Measurements from ENCODE around the gene CD82.
"Not testable (repeated sequence)": the region's sequence is repeated elsewhere in the genome, so short reads cannot be mapped to it uniquely, and the experiment has no call there.

The CD82 gene

GRCh38 chr11:44658506-44658850 lies 93.0 kb downstream of the CD82 start:
- ChIA-PET CTCF (interaction anchor here (0.9 to 1.0 kb wide), 2 partner anchors 9 to 252 kb away, joined by 3 to 4 read pairs; no protein-coding TSS in a partner anchor), POLR2A (no interaction called here)
- TF ChIP-seq, protein P1, sequence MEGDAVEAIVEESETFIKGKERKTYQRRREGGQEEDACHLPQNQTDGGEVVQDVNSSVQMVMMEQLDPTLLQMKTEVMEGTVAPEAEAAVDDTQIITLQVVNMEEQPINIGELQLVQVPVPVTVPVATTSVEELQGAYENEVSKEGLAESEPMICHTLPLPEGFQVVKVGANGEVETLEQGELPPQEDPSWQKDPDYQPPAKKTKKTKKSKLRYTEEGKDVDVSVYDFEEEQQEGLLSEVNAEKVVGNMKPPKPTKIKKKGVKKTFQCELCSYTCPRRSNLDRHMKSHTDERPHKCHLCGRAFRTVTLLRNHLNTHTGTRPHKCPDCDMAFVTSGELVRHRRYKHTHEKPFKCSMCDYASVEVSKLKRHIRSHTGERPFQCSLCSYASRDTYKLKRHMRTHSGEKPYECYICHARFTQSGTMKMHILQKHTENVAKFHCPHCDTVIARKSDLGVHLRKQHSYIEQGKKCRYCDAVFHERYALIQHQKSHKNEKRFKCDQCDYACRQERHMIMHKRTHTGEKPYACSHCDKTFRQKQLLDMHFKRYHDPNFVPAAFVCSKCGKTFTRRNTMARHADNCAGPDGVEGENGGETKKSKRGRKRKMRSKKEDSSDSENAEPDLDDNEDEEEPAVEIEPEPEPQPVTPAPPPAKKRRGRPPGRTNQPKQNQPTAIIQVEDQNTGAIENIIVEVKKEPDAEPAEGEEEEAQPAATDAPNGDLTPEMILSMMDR (IDR thresholded peaks at IDR 0.05; ENCODE audit: control extremely low read depth, extremely low read depth, low read depth, missing control alignments): peak; percentile 34
- DNase-seq (ENCODE audit: extremely low spot score): no peak

DNA sequence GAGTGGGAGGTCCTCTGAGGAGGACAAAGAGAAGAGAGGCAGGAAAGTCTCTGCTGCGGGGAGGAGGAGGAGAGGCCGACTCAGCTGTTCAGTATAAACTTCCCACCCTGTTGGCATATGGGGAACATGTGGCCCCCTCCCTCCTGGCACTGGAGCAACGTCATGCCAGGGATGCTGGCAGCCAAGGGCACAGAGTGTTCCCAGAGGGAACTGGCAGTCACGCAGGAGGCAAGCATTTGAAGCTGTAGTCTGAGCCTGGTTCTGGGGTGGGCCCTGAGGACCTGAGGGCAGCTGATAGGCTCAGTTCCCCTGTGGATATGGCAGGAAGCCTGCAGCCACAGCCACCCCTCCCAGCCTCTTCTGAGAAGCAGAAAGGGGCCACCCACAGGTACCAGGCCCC lies 94.2 kb downstream of the CD82 start:
- CTCF ChIA-PET: interaction anchor here (1.4 kb wide), 1 partner anchor 252 kb away, joined by 3 read pairs; no protein-coding TSS in a partner anchor

DNA sequence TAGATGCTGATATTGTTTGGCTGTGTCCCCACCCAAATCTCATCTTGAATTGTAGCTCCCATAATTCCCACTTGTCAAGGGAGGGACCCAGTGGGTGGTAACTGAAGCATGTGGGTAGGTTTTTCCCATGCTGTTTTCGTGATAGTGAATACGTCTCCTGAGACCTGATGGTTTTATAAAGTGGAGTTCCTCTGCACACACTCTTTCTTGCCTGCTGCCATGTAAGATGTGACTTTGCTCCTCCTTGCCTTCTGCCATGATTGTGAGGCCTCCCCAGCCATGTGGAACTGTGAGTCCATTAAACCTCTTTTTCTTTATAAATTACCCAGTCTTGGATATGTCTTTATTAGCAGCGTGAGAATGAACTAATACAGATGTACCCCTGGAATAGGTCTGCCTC lies 95.1 kb downstream of the CD82 start:
- POLR2A ChIA-PET; DNase-seq (ENCODE audit: extremely low spot score): not testable (repeated sequence)
- CTCF ChIA-PET: interaction anchor here (1.4 kb wide), 1 partner anchor 8 kb away, joined by 4 read pairs; no protein-coding TSS in a partner anchor

More for the DNA sequence above, 94.2 kb downstream of the CD82 start:
- TF ChIP-seq, protein P1 (IDR thresholded peaks at IDR 0.05; ENCODE audit: control extremely low read depth, extremely low read depth, low read depth, missing control alignments): no peak
- DNase-seq (ENCODE audit: extremely low spot score): no peak
- POLR2A ChIA-PET: no interaction called here

- TF ChIP-seq, protein P1 (IDR thresholded peaks at IDR 0.05; ENCODE audit: control extremely low read depth, extremely low read depth, low read depth, missing control alignments): no peak
- no peak for DNase-seq (ENCODE audit: extremely low spot score)
- CTCF ChIA-PET: interaction anchor here (1.1 to 1.4 kb wide), 2 partner anchors 9 to 114 kb away, joined by 3 to 4 read pairs; no protein-coding TSS in a partner anchor
- POLR2A ChIA-PET: no interaction called here
Measured at GRCh38 chr11:44661311-44661717, 95.9 kb downstream of the CD82 start.

Data from GM10248 (cell line).